ENCODE data around the gene TREX2. TPM values are rescaled to one million over a fixed set of nuclear protein-coding genes. Genes with fewer than 3 reads are reported as not detected.

The TREX2 gene
- total RNA-seq, 1 experiment from 2014 or later, result 1.1 TPM

GRCh38 chrX:153414856-153415510, 30.9 kb downstream of the TREX2 start:
- Histone ChIP-seq H3K9me3 (ENCODE audit: control insufficient read depth, low read depth, low read length) (peaks cover 33% of the 10 kb centered on the region), H2BK5ac (ENCODE audit: insufficient read length, low read length) (no peak overlapping the region), H2BK12ac (ENCODE audit: insufficient read length, low read depth, low read length) (no peak overlapping the region), H2BK20ac (ENCODE audit: low read depth, low read length, poor library complexity, severe bottlenecking) (no peak overlapping the region), H2AFZ (ENCODE audit: low read length) (no peak overlapping the region), H2BK15ac (ENCODE audit: low read depth, low read length) (no peak overlapping the region), H3K4ac (ENCODE audit: low read depth, low read length) (no peak overlapping the region), H3K4me2 (ENCODE audit: insufficient read depth, insufficient read length, low read length) (no peak overlapping the region), H4K5ac (ENCODE audit: insufficient read length, low read depth, low read length) (no peak overlapping the region), H3K4me1 (ENCODE audit: insufficient read depth, low read length) (no peaks in the 10 kb centered on the region), H2AK5ac (ENCODE audit: insufficient read length, low read length) (no peak overlapping the region), H3K56ac (ENCODE audit: insufficient read length, low read depth, low read length) (no peak overlapping the region), H3K14ac (ENCODE audit: insufficient read depth, low read length) (no peak overlapping the region), H3K27ac (ENCODE audit: insufficient read length, low read depth, low read length) (no peak overlapping the region), H3K23me2 (ENCODE audit: insufficient read length, low read depth, low read length, poor library complexity, severe bottlenecking) (no peaks in the 10 kb centered on the region), H3K79me2 (ENCODE audit: insufficient read depth, low read length) (no peaks in the 10 kb centered on the region), H3K9ac (ENCODE audit: extremely low read depth, insufficient read length, low read length) (no peak overlapping the region), H4K8ac (replicated peaks; ENCODE audit: insufficient read length, low read depth, low read length) (no peak overlapping the region), H4K20me1 (ENCODE audit: control insufficient read depth, insufficient read depth, insufficient read length) (no peaks in the 10 kb centered on the region), H3K18ac (ENCODE audit: insufficient read length, low read depth, low read length) (no peak overlapping the region), H3K23ac (ENCODE audit: insufficient read length, low read depth, low read length) (no peak overlapping the region), H3T11ph (ENCODE audit: low read length) (no peak overlapping the region), H4K91ac (ENCODE audit: insufficient read length, low read depth, low read length) (no peak overlapping the region), H2BK120ac (ENCODE audit: low read depth, low read length, poor library complexity, severe bottlenecking) (no peak overlapping the region), H3K27me3 (ENCODE audit: insufficient read depth, low read length) (peaks cover 7% of the 10 kb centered on the region; the same call in 1 of the 2 replicates), H3K79me1 (ENCODE audit: insufficient read depth, low read depth, low read length, poor library complexity, severe bottlenecking) (no peaks in the 10 kb centered on the region)
- Mint-ChIP-seq H3K4me3 (no peak overlapping the region), H3K27me3 (ENCODE audit: low read depth) (peaks cover 32% of the 10 kb centered on the region), H3K9me3 (peaks cover 73 to 79% of the 10 kb centered on the region in 2 experiments), H3K4me1 (peaks cover 9 to 27% of the 10 kb centered on the region in 2 experiments), H3K27ac (no peak overlapping the region), H3K36me3 (ENCODE audit: insufficient read depth in 1 of 3, low read depth in 3 of 3) (peaks cover 7 to 14% (median 9%) of the 10 kb centered on the region in 3 experiments; a peak in 5 of 7 replicates)
- DNase-seq, result no peak
- WGBS (ENCODE audit: extremely low coverage, insufficient read length, low lambda C conversion rate), result no CpG with 5 or more reads among the region's 9 CpGs
- TF ChIP-seq CTCF (conservative IDR thresholded peaks at IDR 0.05), result no peak

Data from H9 (cell line).